Activated CD8-positive, alpha-beta memory T cell treated with anti-CD3 and anti-CD28 coated beads for 48 hours (primary cell): ENCODE results near the gene EPHA6.
A peak's percentile ranks its signal among the peaks of the same experiment; 100 is the strongest.

Experiments used
- DNase-seq, 3 experiments: peaks; one replicate each; pipeline ENCODE4 v3.0.0-alpha.2; 2020; ENCODE audit warnings: low read depth in 2 of 3, low spot score in 2 of 3

The EPHA6 gene

DNA sequence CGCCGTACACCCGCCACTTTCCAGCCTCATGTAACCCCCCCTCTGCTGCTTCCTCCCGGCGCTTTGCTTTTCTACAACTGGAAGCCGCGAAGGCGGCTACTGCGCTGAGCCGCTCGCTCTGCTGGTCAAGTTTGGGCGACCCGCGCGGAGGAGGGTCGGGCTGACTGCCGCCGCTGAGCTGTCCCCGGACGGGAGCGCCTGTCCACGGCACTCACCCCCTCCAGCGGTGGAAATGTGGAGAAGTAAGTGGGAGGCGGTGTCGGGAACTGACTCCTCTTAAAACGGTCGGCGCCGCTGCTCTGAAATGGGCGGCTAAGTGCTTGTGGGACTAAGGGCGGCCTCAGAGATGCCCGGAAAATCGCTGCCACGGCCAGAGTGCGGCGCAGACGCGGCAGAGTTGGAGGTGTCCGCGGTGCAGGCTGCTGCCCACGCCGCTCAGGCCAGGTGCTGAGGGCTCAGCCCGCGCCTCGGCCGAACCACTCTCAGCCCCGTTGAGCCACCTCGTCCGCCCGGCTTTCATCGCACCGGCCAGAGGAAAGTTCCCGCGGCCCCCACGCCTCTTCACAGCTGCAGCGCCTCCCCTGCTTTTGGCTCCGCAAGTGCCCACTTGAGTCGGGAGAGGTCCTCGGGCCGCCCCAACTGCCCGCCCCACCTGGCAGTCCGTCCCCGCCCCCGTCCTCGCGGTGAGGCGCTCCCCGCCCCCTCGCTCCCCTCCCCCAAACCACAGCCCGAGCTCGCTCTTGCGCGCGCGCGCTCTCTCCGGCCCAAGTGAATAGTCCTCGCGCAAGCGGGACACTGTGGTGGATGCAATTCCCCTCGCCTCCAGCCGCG, at the start of gene EPHA6:
EPHA6 (plus strand) TSS at position 775 of the 831 bp plus-strand sequence.
- no peak for DNase-seq

DNA sequence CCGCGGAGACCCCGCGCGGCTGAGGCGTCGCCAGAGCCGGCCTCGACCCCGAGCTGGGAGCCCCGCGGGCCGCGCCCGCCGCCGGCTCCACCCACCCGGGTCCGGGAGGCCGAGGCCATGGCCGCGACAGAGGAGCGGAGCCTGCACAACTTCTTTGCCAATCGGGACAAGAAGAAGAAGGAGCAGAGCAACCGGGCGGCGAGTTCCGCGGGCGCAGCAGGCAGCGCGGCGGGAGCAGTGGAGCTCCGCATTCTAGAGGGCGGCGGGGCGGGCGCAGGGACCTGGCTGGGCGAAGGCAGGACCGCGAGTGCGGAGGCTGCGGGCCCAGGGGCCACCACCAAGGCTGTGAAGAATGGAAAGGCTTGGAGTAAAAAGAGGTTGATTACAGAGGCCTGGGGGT, 37.6 kb upstream of the EPHA6 start:
- DNase-seq = no peak

DNA sequence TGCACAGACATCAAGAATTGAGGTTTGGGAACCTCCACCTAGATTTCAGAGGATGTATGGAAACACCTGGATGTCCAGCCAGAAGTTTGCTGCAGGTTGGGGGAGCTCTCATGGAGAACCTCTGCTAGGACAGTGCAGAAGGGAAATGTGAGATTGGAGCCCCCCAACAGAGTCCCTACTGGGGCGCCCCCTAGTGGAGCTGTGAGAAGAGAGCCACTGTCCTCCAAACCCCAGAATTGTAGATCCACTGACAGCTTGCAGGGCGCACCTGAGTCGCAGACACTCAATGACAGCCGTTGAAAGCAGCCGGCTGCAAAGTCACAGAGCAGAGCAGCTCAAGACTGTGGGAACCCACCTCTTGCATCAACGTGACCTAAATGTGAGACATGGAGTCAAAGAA, 34.6 kb upstream of the EPHA6 start:
- DNase-seq = no peak

DNA sequence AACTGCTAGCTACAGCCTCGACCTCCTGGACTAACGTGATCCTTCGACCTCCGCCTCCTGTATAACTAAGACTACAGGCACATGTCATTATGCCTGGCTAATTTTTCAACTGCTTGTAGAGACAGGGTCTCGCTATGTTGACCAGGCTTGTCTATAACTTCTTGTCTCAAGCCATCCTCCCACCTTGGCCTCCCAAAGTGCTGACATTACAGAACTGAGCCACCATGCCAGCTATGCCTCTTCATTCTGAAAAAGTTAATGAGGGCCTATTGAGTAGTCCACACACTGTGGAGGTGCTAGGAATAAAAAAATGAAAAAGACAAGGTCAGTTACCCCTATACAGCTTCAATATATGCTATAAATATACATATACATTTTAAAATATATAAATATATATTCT, 18.3 kb upstream of the EPHA6 start:
- DNase-seq = no peak

DNA sequence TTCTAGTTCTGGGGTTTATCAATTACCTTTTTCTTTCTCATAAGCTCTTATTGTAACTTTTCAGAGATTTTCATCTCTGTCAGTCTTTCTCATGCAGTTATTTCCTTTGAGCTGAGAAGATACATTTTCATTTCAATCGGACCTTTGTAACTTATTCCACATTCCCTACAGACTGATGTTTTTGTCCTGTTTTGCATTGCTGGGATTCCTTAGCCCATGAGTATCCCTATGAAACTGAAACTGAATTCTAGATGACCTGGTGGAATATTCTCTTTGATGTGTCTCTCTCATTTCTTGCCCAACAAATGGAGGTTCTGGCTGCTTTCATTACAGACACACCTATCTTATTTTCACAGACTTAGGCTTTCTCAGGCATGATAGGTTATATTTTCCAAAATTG, 10.5 kb upstream of the EPHA6 start:
- no peak for DNase-seq

DNA sequence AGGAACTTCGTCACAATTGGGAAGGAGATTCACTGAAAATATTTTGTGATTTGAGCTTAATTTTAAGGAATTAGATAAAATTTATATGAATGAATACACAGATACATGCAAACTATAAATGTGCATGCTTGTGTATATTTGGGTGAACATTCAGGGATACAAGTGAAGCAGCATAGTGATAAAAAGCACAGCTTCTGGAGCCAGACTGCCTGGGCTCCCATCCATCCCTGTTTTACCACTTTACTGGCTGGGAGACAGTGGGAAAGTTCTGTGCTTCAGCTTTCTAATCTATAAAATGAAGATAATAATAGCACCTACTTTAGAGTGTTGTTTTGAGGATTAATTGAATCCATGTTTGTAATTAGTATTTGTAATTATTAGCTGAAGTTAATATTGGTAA, 8.1 kb upstream of the EPHA6 start:
- no peak for DNase-seq

DNA sequence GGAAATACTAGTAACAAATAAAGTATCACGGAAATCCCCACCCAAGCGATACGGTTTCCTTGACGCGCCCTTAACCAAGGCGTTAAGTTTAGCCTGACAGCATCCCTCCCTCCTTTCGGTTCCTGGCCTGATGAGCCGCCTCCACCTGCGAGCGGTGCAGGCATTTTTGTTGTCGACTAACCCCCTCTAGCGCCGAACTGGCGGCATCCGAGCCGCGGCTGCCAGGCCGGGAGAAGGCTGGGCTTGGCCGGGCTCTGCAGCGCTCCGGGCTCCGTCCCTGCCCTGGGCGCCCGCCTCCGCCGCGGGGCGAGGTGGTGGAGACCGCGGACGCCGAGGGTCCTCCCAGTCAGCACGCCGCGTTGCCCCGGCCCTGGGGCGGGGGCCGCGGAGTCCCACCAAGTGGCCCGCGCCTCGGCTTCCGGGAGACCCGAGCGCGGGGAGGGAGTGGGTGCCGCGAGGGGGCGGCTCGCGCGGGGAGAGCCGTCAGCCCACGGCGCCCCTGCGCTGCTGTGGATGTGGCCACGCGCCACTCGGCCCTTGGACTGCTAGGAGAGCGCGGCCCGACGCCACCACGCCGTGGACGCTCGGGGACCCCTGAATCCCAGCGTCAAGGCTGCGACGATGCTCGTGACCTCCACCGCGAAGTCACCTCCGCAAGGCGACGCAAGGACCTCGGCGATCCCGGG, 1.1 kb upstream of the EPHA6 start:
- DNase-seq = peak; percentile 12 to 42 (median 38)

DNA sequence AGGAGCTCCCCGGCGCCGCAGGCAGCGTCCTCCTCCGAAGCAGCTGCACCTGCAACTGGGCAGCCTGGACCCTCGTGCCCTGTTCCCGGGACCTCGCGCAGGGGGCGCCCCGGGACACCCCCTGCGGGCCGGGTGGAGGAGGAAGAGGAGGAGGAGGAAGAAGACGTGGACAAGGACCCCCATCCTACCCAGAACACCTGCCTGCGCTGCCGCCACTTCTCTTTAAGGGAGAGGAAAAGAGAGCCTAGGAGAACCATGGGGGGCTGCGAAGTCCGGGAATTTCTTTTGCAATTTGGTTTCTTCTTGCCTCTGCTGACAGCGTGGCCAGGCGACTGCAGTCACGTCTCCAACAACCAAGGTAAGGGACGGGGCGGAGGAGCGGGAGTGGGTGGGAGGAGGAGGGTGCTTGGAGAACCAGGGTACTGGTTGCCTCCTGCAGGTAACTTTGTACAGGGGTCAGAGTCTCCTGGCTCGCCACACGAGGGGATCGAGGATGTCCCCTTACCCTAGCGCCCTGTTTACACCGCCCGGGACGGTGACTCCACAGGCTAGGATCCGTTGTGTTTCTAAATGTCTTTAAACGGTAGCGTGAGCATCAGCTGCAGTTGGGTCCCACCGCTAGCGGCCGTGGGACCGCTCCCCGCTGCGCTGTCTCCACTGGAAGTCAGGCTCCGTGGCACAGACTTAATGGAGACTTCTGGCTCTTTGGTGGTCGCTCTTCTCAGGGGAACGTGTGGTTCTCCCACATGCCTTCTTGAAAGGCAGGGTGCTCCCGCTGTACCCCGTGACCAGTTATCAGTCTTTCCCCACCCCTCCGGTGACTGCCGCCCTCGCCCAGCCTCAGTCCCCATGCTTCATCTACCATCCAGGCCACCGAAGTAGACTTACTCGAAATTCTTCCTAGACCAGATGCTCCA, 515 bp downstream of the EPHA6 start:
- no peak for DNase-seq

DNA sequence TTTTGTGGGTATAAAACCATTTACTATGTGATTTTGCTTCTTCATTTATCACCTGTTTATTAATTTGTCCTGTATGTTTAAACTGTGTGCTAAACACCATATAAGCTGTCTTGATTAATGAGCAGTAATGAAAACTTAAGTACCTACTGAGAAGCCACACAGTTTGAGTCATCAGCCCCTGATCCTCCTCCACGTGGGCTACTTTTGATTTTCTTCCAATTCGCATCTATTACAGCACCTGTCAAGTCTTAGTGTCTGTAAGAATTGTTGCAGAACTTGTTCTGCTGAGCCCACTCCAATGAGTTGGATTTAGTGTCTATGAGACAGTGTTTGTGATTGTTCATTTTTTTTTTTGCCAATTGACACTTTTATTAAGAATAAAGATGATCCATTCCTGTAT, 16.8 kb downstream of the EPHA6 start:
- no peak for DNase-seq

DNA sequence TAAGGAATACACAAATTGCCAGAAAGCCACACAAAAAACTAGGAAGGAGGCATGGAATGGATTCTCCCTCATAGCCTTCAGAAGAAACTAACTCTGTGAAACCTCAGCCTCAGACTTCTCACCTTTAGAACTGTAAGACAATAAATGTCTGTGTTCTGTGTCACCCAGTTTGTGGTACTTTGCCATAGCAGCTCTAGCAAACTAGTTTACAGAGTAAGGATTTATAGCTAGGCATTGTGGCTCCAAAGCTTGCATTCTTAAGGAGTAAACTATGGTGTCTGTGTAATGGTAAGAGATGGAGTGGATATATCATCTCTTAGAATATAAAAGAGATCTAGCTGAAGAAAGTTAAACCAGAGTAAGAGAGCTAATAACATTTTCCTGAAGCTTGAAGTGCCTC, 18.9 kb downstream of the EPHA6 start:
- DNase-seq = no peak

DNA sequence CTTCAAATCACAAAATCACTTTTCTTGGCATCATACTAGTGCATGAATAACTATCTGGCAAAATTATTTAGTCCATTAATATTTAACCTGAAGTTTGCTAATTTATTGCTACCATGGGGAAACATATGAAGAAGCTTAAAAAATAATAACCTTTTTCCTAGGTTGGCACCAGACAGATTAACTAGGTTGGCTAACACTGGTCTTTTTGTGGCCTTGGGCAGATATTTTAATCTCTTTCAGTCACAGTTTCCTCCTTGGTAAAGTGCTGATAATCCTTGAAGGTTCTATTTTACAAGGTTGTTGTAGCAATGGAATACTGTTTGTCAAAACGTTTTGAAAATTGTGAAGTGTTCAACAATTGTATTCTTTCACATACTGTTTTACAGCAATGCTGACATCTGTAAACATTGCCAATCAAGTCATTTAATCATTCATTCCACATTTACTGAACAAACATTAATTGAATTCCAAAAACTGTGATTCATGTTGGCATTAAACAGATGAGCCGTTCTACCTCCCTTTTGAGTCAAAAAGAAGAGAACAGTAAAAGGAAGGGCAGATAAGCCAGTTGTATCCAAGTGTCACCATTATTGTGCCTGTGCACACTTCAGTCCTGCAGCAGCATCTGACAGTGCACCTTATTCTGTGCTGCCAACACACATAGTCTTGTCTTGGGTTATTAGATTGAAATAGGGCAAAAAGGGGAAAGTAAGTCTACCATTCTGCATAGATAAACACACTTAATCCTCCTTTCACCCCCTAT, 21.9 kb downstream of the EPHA6 start:
- no peak for DNase-seq

DNA sequence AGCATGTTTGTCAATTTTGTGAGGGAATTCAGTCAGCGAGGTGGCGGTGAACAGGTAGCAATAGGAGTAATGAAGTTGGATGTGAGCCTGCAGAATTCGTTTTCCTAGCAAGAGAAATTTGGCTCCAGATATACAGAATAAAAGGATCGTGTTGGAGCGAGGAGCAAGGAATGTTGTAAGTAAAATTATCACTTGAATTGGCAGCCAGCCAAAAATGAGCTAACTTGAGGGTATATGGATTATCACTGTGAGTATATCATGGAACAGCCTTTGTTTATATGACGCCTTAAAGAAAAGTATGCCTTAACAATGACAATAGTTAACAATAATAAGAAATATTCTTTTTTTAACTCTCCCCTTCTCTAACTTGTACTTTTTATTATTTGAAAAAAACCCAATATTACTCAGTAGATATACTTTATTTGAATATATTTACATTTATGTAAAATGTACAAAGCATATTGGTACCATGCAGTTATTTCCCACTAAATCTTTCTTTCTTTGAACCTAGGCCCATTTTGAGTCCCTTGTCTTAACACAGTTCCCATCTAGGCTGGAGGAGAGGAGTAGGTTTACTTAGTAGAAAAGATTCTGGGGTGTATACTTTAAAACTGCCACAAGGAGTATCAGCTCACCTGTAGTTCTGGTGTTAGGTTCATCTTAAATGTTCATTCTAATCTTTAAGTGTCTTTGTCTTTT, 29.3 kb downstream of the EPHA6 start:
- no peak for DNase-seq

DNA sequence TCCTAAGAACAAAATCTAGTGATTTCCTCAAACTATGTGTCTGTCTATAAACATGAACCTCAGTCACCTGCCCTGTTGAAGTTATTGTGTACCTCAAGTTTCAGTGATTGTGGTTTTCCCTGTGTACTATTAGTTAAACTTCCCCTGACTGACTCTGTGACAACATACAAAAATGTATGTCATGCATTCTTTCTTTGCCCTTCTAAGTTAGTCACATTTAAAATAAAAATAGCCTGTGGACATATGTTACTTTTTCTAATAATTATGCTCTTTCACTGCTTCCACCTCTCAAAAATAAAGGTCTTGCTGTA, 29.8 kb downstream of the EPHA6 start:
- no peak for DNase-seq

DNA sequence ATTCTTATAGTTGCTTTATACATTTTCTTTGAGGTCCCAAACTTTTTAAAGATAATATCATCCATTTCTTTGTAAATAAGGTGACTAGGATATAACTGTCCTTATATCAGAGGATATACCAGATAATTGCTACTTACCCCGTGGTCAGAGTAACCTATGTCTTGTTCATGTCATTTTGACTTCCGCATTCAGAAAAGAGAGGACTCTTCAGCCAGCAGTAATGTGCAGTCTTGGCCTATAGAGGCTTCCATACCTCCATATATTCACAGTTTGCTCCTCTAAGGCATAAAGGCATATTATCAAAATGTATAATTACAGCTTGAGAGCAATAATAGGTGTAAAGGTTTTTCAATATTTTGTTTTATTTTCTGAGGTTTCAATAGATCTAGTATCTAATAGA, 38.5 kb downstream of the EPHA6 start:
- no peak for DNase-seq

DNA sequence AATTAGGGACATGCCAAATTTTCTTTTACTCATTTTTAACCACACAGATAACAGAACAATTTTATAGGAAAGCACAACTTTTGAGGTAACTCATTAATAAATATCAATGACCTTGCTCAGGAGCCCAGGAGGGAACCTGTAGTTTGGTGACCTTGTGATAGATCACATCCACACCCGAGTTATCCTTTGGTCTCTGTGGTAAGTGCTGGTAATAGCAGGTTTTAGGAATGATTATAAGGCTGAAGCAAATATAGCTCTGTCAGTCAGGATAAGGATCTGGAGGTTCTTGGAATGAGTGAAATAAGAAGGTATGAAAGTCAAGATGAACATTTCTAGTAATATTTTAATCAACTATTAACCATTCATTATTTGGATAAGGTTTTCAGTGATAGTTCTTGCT, 46.5 kb downstream of the EPHA6 start:
- DNase-seq = no peak

DNA sequence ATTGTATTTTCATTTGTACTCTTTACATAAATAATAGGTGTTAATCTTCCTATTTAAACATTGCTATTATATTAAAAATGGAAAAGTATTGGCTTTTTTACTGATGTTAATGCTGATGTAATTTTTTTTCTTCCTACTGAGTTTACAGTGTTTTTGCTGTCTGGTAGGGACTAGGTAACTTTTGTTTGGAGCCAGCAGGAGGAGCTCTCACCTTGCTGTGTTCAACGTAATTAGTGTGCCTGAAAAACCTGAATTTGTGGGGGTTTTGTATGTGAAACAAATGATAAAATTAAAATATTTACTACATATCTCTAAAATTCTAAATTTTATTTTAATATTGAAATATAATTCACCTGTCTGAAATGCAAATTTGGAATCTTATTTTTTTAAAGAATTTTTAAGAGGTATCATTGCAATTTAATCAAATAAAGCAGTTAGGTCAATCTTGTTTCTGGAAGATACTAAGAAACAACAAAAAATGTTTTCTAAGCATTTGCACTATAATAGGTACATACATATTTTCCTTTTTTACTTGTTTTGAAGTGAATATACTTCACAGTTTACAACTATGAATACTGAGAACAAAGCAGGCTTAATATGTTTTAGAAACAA, 48.8 kb downstream of the EPHA6 start:
- DNase-seq = no peak

DNA sequence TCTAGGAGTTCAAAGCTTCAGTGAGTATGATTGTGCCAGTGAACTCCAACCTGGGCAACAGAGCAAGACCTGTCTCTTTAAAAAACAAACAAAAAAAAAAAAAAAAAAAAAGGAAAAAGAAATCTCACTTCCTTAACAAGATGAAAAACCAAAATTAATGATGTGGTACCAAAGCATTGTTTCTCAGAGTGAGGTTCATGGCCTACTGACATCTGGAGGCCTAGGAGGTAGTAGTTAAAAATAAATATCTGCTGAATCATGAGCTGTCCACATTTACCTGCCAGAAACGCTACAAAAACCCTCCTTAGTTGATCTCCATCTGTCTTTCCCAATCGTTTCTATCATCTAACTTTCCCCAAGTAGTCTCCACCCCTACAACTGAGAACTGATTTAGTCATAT, 51.2 kb downstream of the EPHA6 start:
- no peak for DNase-seq

DNA sequence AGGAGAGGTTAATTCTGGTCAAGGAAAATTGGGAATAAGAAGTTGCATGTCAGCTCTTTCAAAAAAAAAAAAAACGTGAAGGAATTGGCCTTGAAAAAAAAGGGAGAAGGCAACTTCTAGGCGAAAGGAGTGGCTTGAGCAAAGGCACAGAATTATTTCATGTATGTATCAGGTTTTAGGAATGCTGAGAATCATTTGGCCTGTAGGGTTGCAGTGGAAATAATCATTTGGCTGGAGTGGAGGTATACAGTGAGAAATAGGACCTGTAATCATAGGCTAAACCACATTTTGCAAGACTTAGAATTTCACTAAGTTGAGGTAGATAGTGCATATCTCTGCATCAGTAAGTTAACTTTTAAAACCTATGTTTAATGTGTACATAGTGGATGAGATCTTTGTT, 54.9 kb downstream of the EPHA6 start:
- no peak for DNase-seq

DNA sequence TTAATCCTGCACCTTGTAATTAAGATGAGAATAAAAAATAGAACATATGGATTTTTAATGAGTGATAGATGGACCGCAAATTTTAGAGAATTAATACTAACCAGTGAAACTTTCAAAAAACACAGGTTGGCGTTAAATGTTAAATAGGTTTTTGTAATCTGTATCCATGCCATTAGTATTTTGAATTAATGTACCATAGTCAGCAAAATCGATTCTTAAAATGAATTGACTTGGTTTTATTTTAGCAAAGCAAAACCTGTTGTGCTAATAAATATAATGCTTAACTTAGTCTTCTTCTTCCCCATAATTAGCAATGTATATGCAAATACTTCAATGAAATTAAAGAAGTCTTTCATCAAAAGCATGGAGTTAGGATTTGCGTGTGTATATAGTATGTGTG, 63.1 kb downstream of the EPHA6 start:
- no peak for DNase-seq

DNA sequence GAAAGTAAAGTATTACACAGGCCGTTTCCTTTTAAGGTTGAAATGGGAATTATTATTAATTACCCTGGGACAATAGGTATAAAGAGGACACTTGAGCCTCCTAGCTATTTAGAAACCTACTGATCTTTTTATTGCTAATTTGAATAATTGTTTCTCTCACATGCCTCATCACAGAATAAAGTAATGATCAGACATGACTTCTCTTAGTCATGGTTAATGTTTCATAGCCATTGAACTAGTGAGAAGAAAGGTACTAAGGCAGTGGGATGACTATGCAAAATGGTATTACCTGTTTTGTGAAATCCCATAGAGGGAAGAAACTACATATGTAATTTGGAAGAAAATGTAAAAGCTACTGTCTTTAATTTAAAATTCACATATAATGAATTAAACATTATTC, 85.6 kb downstream of the EPHA6 start:
- DNase-seq = no peak
